ENCODE data around the gene GPA33. TPM values are rescaled to one million over a fixed set of nuclear protein-coding genes. Genes with fewer than 3 reads are reported as not detected.
"Not testable (repeated sequence)": the region's sequence is repeated elsewhere in the genome, so short reads cannot be mapped to it uniquely, and the experiment has no call there.

GPA33 gene
- total RNA-seq, 1 donor from 2014 or later: not detected

DNA sequence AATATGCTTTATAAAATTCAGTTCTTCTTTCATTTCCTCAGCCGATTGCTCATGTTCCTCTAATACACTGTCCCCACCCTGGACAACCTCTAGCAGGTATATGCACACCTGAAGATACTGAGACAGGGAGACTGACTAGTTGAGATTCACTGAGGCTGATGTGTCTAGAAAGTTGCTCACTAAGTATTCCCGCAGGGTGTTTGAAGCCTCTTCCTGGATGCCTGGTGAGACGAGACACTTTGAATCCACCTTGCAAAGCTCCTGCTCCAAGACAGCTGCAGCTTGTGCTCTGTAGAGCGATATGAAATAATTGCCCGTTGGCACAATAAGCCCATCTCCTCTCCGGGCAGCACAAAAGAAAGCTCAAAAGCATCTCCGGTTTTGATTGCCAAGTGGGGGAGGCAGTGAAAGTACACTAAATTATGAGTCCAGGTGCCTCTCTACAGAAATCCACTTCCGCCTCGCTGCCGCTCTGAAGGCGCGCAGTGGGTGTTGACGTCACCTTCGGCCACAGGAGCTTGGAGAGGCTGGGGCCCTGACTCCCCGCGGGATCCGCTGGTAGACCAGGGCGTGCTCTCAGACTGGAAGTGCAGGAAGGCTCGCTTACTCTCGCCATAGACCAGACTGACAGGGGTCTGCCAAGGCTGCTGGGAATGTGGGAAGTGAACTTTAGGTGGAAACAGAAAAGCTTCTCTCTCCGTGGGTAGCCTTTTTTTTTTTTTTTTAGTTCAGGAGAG, 46.3 kb downstream of the GPA33 start:
- Mint-ChIP-seq H3K9me3 (ENCODE audit: unreplicated experiment) (no peaks in the 10 kb centered on the region), H3K4me1 (ENCODE audit: unreplicated experiment) (no peaks in the 10 kb centered on the region), H3K4me3 (ENCODE audit: unreplicated experiment) (no peak overlapping the region), H3K27ac (ENCODE audit: unreplicated experiment) (no peak overlapping the region), H3K27me3 (ENCODE audit: unreplicated experiment) (peaks cover 80% of the 10 kb centered on the region), H3K36me3 (ENCODE audit: unreplicated experiment) (no peaks in the 10 kb centered on the region)
- DNase-seq (ENCODE audit: extremely low spot score, unreplicated experiment): no peak
- TF ChIP-seq CTCF (IDR thresholded peaks at IDR 0.05): no peak

DNA sequence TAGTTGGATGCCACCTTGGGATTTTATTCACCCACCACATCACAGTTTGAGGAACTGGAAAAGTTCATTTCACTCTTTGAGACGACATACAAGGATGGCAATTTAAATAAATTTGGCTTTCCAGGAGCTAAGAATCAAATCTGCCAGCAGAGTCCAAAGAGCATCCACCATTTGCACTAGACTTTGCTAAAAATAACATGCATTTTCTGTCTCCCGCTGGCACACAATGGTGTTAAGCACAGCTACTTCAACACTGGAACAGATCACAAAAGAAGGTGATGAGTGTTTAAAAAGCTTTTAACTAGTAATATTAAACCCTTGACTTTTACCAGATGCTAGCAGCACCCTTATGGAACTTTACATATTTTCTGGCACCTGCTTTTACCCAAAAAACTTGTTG, 56.5 kb downstream of the GPA33 start:
- no peaks in the 10 kb centered on the region for H3K4me1 Mint-ChIP-seq (ENCODE audit: unreplicated experiment)
- no peaks in the 10 kb centered on the region for H3K9me3 Mint-ChIP-seq (ENCODE audit: unreplicated experiment)
- no peak overlapping the region for H3K27ac Mint-ChIP-seq (ENCODE audit: unreplicated experiment)
- no peak for TF ChIP-seq CTCF (IDR thresholded peaks at IDR 0.05)
- no peak for DNase-seq (ENCODE audit: extremely low spot score, unreplicated experiment)
- H3K27me3 Mint-ChIP-seq (ENCODE audit: unreplicated experiment): peaks cover 26% of the 10 kb centered on the region
- no peaks in the 10 kb centered on the region for H3K36me3 Mint-ChIP-seq (ENCODE audit: unreplicated experiment)
- H3K4me3 Mint-ChIP-seq (ENCODE audit: unreplicated experiment): no peak overlapping the region

- not testable (repeated sequence) for H3K9me3 Mint-ChIP-seq (ENCODE audit: unreplicated experiment); H3K27ac Mint-ChIP-seq (ENCODE audit: unreplicated experiment); H3K4me1 Mint-ChIP-seq (ENCODE audit: unreplicated experiment); H3K4me3 Mint-ChIP-seq (ENCODE audit: unreplicated experiment); DNase-seq (ENCODE audit: extremely low spot score, unreplicated experiment); H3K36me3 Mint-ChIP-seq (ENCODE audit: unreplicated experiment)
- peaks cover 46% of the 10 kb centered on the region for H3K27me3 Mint-ChIP-seq (ENCODE audit: unreplicated experiment)
Measured at GRCh38 chr1:167029553-167029952, 60.6 kb downstream of the GPA33 start.

GRCh38 chr1:167022384-167022783, 67.8 kb downstream of the GPA33 start:
- H3K4me3 Mint-ChIP-seq (ENCODE audit: unreplicated experiment): no peak overlapping the region
- no peak for DNase-seq (ENCODE audit: extremely low spot score, unreplicated experiment)
- H3K4me1 Mint-ChIP-seq (ENCODE audit: unreplicated experiment): no peaks in the 10 kb centered on the region
- no peak for TF ChIP-seq CTCF (IDR thresholded peaks at IDR 0.05)
- H3K9me3 Mint-ChIP-seq (ENCODE audit: unreplicated experiment): no peaks in the 10 kb centered on the region
- H3K27me3 Mint-ChIP-seq (ENCODE audit: unreplicated experiment): peaks cover 45% of the 10 kb centered on the region
- H3K27ac Mint-ChIP-seq (ENCODE audit: unreplicated experiment): no peak overlapping the region
- no peaks in the 10 kb centered on the region for H3K36me3 Mint-ChIP-seq (ENCODE audit: unreplicated experiment)

DNA sequence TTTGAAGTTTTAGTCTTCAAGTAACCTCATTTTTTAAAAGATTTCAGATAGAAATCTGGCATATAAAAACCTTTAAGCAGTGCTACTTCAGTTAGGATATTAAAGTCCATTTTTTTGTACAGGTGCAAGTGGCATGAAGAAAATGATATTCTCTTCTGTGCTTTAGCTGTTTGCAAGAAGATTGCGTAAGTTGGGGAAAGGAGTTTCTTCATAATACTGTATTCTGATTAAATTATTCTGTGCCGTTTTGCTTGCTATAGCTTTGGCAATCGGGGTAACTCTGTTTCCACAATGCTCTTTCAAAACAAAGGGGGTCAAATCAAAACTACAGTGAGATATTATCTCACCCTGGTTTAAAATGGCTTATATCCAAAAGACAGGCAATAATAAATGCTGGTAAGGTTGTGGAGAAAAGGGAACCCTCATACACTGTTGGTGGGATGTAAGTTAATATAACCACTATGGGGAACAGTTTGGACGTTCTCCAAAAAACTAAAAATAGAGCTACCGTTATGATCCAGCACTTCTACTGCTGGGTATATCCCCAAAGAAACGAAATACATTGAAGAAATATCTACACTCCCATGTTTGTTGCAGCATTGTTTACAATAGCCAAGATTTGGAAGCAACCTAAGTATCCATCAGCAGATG, 74.0 kb downstream of the GPA33 start:
- no peak for DNase-seq (ENCODE audit: extremely low spot score, unreplicated experiment)
- TF ChIP-seq CTCF (IDR thresholded peaks at IDR 0.05): no peak
- H3K27me3 Mint-ChIP-seq (ENCODE audit: unreplicated experiment): peaks cover 52% of the 10 kb centered on the region
- H3K27ac Mint-ChIP-seq (ENCODE audit: unreplicated experiment): no peak overlapping the region
- no peaks in the 10 kb centered on the region for H3K36me3 Mint-ChIP-seq (ENCODE audit: unreplicated experiment)
- H3K4me3 Mint-ChIP-seq (ENCODE audit: unreplicated experiment): no peak overlapping the region
- no peaks in the 10 kb centered on the region for H3K4me1 Mint-ChIP-seq (ENCODE audit: unreplicated experiment)
- no peaks in the 10 kb centered on the region for H3K9me3 Mint-ChIP-seq (ENCODE audit: unreplicated experiment)

Data from osteocyte (in vitro differentiated cells).